ENCODE data around the gene ATN1.

GRCh38 chr12:6927379-6928021 lies at the start of gene ATN1:
- TF ChIP-seq, protein P1, sequence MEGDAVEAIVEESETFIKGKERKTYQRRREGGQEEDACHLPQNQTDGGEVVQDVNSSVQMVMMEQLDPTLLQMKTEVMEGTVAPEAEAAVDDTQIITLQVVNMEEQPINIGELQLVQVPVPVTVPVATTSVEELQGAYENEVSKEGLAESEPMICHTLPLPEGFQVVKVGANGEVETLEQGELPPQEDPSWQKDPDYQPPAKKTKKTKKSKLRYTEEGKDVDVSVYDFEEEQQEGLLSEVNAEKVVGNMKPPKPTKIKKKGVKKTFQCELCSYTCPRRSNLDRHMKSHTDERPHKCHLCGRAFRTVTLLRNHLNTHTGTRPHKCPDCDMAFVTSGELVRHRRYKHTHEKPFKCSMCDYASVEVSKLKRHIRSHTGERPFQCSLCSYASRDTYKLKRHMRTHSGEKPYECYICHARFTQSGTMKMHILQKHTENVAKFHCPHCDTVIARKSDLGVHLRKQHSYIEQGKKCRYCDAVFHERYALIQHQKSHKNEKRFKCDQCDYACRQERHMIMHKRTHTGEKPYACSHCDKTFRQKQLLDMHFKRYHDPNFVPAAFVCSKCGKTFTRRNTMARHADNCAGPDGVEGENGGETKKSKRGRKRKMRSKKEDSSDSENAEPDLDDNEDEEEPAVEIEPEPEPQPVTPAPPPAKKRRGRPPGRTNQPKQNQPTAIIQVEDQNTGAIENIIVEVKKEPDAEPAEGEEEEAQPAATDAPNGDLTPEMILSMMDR (conservative IDR thresholded peaks at IDR 0.05; ENCODE audit: low read length), result no peak
- peak; percentile 78; the same call in 1 of the 2 replicates for TF ChIP-seq EZH2phosphoT487 (IDR thresholded peaks at IDR 0.05; ENCODE audit: borderline replicate concordance, low read depth, low read length)

Data from OCI-LY7 (cell line).